Activated CD4-positive, alpha-beta memory T cell treated with anti-CD3 and anti-CD28 coated beads, Interleukin-2, amount 10 ng/mL, durations not matched to agents 7 days and 5 days (primary cell): ENCODE results near the gene VAPB. TPM values are rescaled to one million over a fixed set of nuclear protein-coding genes. Genes with fewer than 3 reads are reported as not detected.
A peak's percentile ranks its signal among the peaks of the same experiment; 100 is the strongest.

ENCODE experiments used
- CTCF ChIA-PET: fragments of 350-600 bp; sonication (Branson Sonifier 250); formaldehyde crosslinking; loops from one replicate; lab custom pipeline; 2021; ENCODE audit warnings: antibody characterized with exemption, inconsistent platforms; lab: Charles Lee
- POLR2A ChIA-PET: fragments of 350-600 bp; sonication (Branson Sonifier 250); formaldehyde crosslinking; loops from one replicate; lab custom pipeline; 2021; ENCODE audit warnings: antibody characterized with exemption; lab: Charles Lee
- DNase-seq: peaks from one replicate; pipeline ENCODE4 v3.0.0-alpha.2; 2020
- H3K27ac Mint-ChIP-seq: one replicate; pipeline ENCODE4 v1.8.0; 2021; ENCODE audit warnings: mild to moderate bottlenecking, mixed read lengths
- H3K27me3 Mint-ChIP-seq: one replicate; pipeline ENCODE4 v1.8.0; 2021; ENCODE audit warnings: mixed read lengths
- H3K36me3 Mint-ChIP-seq: one replicate; pipeline ENCODE4 v1.8.0; 2021; ENCODE audit warnings: low read depth, mixed read lengths
- H3K4me1 Mint-ChIP-seq: one replicate; pipeline ENCODE4 v1.8.0; 2021; ENCODE audit warnings: mixed read lengths
- H3K4me3 Mint-ChIP-seq: one replicate; pipeline ENCODE4 v1.8.0; 2021; ENCODE audit warnings: mild to moderate bottlenecking, mixed read lengths
- H3K9me3 Mint-ChIP-seq: one replicate; pipeline ENCODE4 v1.8.0; 2021; ENCODE audit warnings: mixed read lengths
- total RNA-seq, 2 experiments: library from RNA; stranded (reverse); gene quantifications; one replicate each; pipeline ENCODE4 v1.2.3, GENCODE V29; 2021

Gene VAPB
- total RNA-seq = 10 to 100 TPM; 31.3 to 31.5 TPM

- POLR2A ChIA-PET = interaction anchor here (0.8 to 2.2 kb wide), 25 partner anchors 9 to 759 kb away, joined by 3 to 23 read pairs (median 4); partner anchors contain the start of genes RAB22A and STX16
- H3K27ac Mint-ChIP-seq = peak within 1 kb of the TSS; percentile 92
- peaks cover 35% of the 10 kb centered on the region for H3K36me3 Mint-ChIP-seq
- H3K4me1 Mint-ChIP-seq = peaks cover 38% of the 10 kb centered on the region
- peak; percentile 97 for DNase-seq
- H3K27me3 Mint-ChIP-seq = peaks cover 8% of the 10 kb centered on the region
- CTCF ChIA-PET = interaction anchor here (0.8 to 1.4 kb wide), 8 partner anchors 16 to 991 kb away, joined by 3 to 5 read pairs (median 3); partner anchors contain the start of gene STX16
- no peaks in the 10 kb centered on the region for H3K9me3 Mint-ChIP-seq
- peak within 1 kb of the TSS; percentile 92 for H3K4me3 Mint-ChIP-seq
Observed at GRCh38 chr20:58388882-58389323, at the start of gene VAPB. Gene VAPB, plus strand, starts transcription at chr20:58389229. Its CDS starts 231 bp downstream, at chr20:58389460.

GRCh38 chr20:58339741-58340140 is 49.3 kb upstream of the VAPB start:
- H3K4me1 Mint-ChIP-seq = peaks cover 14% of the 10 kb centered on the region
- peaks cover 3% of the 10 kb centered on the region for H3K9me3 Mint-ChIP-seq
- ChIA-PET POLR2A (interaction anchor here (1.7 kb wide), 1 partner anchor 28 kb away, joined by 3 read pairs; no protein-coding TSS in a partner anchor), CTCF (no interaction called here)
- no peak overlapping the region for H3K4me3 Mint-ChIP-seq
- H3K27me3 Mint-ChIP-seq = no peaks in the 10 kb centered on the region
- peaks cover 34% of the 10 kb centered on the region for H3K36me3 Mint-ChIP-seq
- no peak overlapping the region for H3K27ac Mint-ChIP-seq
- DNase-seq = no peak

GRCh38 chr20:58340151-58340550 is 48.9 kb upstream of the VAPB start:
- no peak for DNase-seq
- H3K4me3 Mint-ChIP-seq = no peak overlapping the region
- ChIA-PET CTCF (no interaction called here), POLR2A (interaction anchor here (1.7 kb wide), 1 partner anchor 28 kb away, joined by 3 read pairs; no protein-coding TSS in a partner anchor)
- H3K9me3 Mint-ChIP-seq = peaks cover 3% of the 10 kb centered on the region
- peaks cover 38% of the 10 kb centered on the region for H3K36me3 Mint-ChIP-seq
- H3K4me1 Mint-ChIP-seq = peaks cover 14% of the 10 kb centered on the region
- H3K27ac Mint-ChIP-seq = no peak overlapping the region
- no peaks in the 10 kb centered on the region for H3K27me3 Mint-ChIP-seq

GRCh38 chr20:58340853-58341252 is 48.2 kb upstream of the VAPB start:
- Mint-ChIP-seq H3K36me3 (peaks cover 45% of the 10 kb centered on the region), H3K4me1 (peaks cover 14% of the 10 kb centered on the region), H3K27ac (no peak overlapping the region), H3K4me3 (no peak overlapping the region), H3K9me3 (peaks cover 3% of the 10 kb centered on the region), H3K27me3 (no peaks in the 10 kb centered on the region)
- ChIA-PET POLR2A (no interaction called here), CTCF (no interaction called here)
- DNase-seq = no peak

GRCh38 chr20:58342104-58342945 is 46.7 kb upstream of the VAPB start:
- Mint-ChIP-seq H3K27ac (no peak overlapping the region), H3K27me3 (no peaks in the 10 kb centered on the region), H3K4me3 (no peak overlapping the region), H3K4me1 (peaks cover 14% of the 10 kb centered on the region), H3K9me3 (peaks cover 3% of the 10 kb centered on the region), H3K36me3 (peaks cover 60% of the 10 kb centered on the region)
- no peak for DNase-seq
- ChIA-PET CTCF (interaction anchor here (0.9 kb wide), 1 partner anchor 1185 kb away, joined by 3 read pairs; no protein-coding TSS in a partner anchor), POLR2A (no interaction called here)

GRCh38 chr20:58344741-58345140 is 44.3 kb upstream of the VAPB start:
- Mint-ChIP-seq H3K27me3 (no peaks in the 10 kb centered on the region), H3K9me3 (peaks cover 3% of the 10 kb centered on the region), H3K4me3 (no peak overlapping the region), H3K27ac (no peak overlapping the region), H3K36me3 (peaks cover 56% of the 10 kb centered on the region), H3K4me1 (peaks cover 17% of the 10 kb centered on the region)
- DNase-seq = no peak
- CTCF ChIA-PET = no interaction called here
- POLR2A ChIA-PET = no interaction called here

- ChIA-PET CTCF (interaction anchor here (1.1 kb wide), 1 partner anchor 105 kb away, joined by 3 read pairs; no protein-coding TSS in a partner anchor), POLR2A (interaction anchor here (1.5 kb wide), 1 partner anchor 39 kb away, joined by 7 read pairs; the partner anchor contains the start of gene VAPB)
- no peak for DNase-seq
- Mint-ChIP-seq H3K9me3 (no peaks in the 10 kb centered on the region), H3K4me3 (no peak overlapping the region), H3K27ac (no peak overlapping the region), H3K27me3 (no peaks in the 10 kb centered on the region), H3K4me1 (peaks cover 13% of the 10 kb centered on the region), H3K36me3 (peaks cover 54% of the 10 kb centered on the region)
Observed at GRCh38 chr20:58349570-58349969, 39.5 kb upstream of the VAPB start.

- H3K27me3 Mint-ChIP-seq = no peaks in the 10 kb centered on the region
- peaks cover 13% of the 10 kb centered on the region for H3K4me1 Mint-ChIP-seq
- no peaks in the 10 kb centered on the region for H3K9me3 Mint-ChIP-seq
- CTCF ChIA-PET = interaction anchor here (0.6 kb wide), 1 partner anchor 19 kb away, joined by 3 read pairs; no protein-coding TSS in a partner anchor
- no peak overlapping the region for H3K4me3 Mint-ChIP-seq
- DNase-seq = no peak
- H3K27ac Mint-ChIP-seq = no peak overlapping the region
- POLR2A ChIA-PET = no interaction called here
- peaks cover 32% of the 10 kb centered on the region for H3K36me3 Mint-ChIP-seq
Observed at GRCh38 chr20:58352468-58352867, 36.6 kb upstream of the VAPB start.

GRCh38 chr20:58359441-58359840 is 29.6 kb upstream of the VAPB start:
- no peak for DNase-seq
- H3K36me3 Mint-ChIP-seq = peaks cover 30% of the 10 kb centered on the region
- H3K9me3 Mint-ChIP-seq = no peaks in the 10 kb centered on the region
- H3K4me3 Mint-ChIP-seq = no peak overlapping the region
- no peak overlapping the region for H3K27ac Mint-ChIP-seq
- ChIA-PET CTCF (interaction anchor here (0.7 kb wide), 2 partner anchors 337 to 1141 kb away, joined by 3 to 4 read pairs; no protein-coding TSS in a partner anchor), POLR2A (interaction anchor here (1.2 kb wide), 1 partner anchor 116 kb away, joined by 4 read pairs; no protein-coding TSS in a partner anchor)
- no peaks in the 10 kb centered on the region for H3K27me3 Mint-ChIP-seq
- H3K4me1 Mint-ChIP-seq = no peaks in the 10 kb centered on the region

- no peak overlapping the region for H3K4me3 Mint-ChIP-seq
- CTCF ChIA-PET = no interaction called here
- POLR2A ChIA-PET = interaction anchor here (0.9 kb wide), 1 partner anchor 54 kb away, joined by 3 read pairs; no protein-coding TSS in a partner anchor
- peaks cover 26% of the 10 kb centered on the region for H3K36me3 Mint-ChIP-seq
- no peaks in the 10 kb centered on the region for H3K4me1 Mint-ChIP-seq
- no peaks in the 10 kb centered on the region for H3K27me3 Mint-ChIP-seq
- no peak overlapping the region for H3K27ac Mint-ChIP-seq
- no peak for DNase-seq
- H3K9me3 Mint-ChIP-seq = no peaks in the 10 kb centered on the region
Observed at GRCh38 chr20:58360936-58361335, 28.1 kb upstream of the VAPB start.

- no peaks in the 10 kb centered on the region for H3K27me3 Mint-ChIP-seq
- no peaks in the 10 kb centered on the region for H3K9me3 Mint-ChIP-seq
- ChIA-PET POLR2A (no interaction called here), CTCF (no interaction called here)
- no peak overlapping the region for H3K4me3 Mint-ChIP-seq
- no peak for DNase-seq
- no peaks in the 10 kb centered on the region for H3K4me1 Mint-ChIP-seq
- no peak overlapping the region for H3K27ac Mint-ChIP-seq
- peaks cover 29% of the 10 kb centered on the region for H3K36me3 Mint-ChIP-seq
Observed at GRCh38 chr20:58361481-58362205, 27.4 kb upstream of the VAPB start.

GRCh38 chr20:58362206-58362516 is 26.9 kb upstream of the VAPB start:
- no peaks in the 10 kb centered on the region for H3K27me3 Mint-ChIP-seq
- H3K4me1 Mint-ChIP-seq = no peaks in the 10 kb centered on the region
- no peak overlapping the region for H3K27ac Mint-ChIP-seq
- no peaks in the 10 kb centered on the region for H3K9me3 Mint-ChIP-seq
- ChIA-PET POLR2A (no interaction called here), CTCF (no interaction called here)
- H3K4me3 Mint-ChIP-seq = no peak overlapping the region
- DNase-seq = no peak
- H3K36me3 Mint-ChIP-seq = peaks cover 29% of the 10 kb centered on the region
